ENCODE measurements around the gene GULP1.
"Not testable (repeated sequence)": the region's sequence is repeated elsewhere in the genome, so short reads cannot be mapped to it uniquely, and the experiment has no call there.

GULP1 gene

DNA sequence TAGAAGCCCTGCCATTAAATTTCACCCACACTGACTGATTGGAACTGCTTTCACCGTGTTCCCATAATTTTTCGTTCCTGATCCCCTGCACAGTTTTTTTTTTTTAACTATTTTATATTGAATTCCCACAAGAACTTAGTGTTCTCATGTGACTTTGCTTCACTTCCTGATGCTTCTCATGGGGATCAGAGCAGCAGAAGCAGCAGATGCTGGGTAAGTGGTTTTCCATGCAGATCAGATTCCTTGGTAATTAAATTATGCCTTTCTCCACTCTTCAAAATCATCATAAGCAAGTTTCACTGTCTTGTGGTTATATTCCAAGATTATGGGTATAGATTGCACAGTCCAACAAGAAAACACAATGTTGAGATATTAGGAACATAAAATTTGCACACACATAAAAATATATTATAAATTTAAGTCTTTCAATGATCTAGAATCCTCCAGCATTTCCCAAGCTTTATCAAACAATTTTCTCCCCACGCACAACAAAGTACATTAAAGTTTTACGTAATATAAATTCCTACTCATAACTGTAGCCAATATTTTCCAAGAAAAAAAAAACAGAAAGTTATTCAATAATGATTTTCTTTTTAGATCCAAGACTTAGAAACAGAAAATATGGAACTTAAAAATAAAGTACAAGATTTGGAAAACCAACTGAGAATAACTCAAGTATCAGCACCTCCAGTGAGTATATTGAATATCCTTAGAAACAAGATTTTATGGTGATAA is 277.9 kb downstream of the GULP1 start:
- no peak for DNase-seq

DNA sequence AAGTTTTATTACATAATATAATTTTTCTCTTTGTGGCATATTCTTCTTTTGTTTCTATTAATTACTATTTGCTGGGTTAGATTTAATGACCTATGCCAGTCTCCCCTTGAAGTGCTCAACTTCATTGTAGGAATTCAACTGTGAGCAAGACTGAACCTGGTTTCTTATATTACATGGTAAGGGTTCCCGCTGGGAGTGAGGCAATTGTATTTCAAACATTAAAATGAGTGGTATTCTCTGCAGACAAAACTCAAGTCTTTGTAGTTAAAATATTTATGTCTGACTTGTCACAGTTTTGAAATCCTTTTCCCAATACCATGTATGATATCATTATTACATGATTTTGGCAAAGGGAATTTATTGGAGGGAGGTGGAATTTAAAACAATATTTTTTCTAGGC is 278.7 kb downstream of the GULP1 start:
- DNase-seq: no peak

DNA sequence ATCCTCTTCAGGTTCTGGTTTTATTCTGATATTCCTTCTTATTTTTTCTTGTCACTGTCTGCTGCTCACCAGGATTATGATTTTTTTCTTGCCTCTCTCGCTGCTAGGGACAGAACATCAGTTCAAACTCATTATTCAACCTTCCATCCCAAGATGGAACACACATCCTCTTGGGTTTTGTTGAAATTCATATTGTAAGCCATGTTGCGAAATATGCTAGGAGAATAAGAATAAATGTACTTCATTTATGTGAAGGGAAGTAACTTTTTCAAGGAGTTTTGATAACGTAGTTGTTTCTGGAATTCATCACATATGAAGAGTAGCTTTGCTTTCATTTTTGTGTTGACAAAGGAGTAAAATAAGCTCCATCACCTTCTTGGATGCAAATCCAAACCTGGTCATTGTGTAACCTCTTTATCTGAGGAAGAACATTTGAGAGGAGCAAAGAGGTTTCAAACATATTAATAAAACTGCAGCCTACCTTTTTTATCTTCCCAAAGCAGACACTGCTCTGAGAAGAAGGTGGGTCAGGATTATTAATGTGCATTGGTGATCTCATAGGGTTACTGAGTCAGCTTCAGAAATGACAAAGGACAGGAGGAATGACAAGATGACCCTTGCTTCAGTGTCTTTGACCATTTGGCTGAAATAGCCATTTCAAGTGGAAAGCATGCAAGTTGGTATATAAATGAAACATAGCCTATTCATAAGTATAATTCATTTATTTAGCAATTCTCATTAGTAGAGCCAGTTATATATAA is 280.0 kb downstream of the GULP1 start:
- no peak for DNase-seq

DNA sequence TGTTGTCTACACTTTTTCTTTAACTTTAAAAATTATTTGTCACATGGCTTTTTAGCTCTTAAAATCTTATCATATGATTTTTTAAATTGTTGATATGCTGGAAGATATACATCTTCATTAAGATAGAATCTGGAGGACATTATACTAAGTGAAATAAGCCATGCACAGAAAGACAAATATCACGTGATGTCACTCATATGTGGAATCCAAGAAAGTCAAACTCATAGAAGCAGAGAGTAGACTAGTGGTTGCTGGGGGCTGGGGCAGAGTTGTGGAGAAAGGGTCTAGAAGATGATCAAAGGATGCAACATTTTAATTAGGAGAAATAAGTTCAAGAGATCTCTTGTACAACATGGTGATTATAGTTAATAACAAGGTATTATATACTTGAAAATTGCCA is 280.9 kb downstream of the GULP1 start:
- no peak for DNase-seq

DNA sequence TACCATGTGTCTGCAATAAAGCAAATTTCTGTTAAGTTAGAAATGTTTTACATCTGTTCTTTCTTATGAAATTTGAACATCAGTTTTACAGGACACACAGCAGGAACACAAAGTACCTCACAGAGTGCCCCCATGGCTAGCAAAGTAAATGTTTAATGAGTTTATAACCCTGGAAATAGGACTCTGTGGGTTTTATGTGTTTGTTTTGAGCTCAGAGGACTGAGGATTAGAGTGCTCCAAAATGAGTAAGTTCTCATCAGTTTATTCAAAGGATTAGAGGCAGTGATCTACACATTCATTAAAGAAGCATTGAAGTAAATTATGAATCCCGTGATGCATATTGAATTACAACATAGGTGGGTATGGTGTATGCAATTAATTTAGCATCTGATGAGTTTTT is 281.8 kb downstream of the GULP1 start:
- no peak for DNase-seq

GRCh38 chr2:188576006-188576405 is 284.3 kb downstream of the GULP1 start:
- no peak for DNase-seq

- no peak for DNase-seq
Measured at GRCh38 chr2:188576651-188577050, 285.0 kb downstream of the GULP1 start.

DNA sequence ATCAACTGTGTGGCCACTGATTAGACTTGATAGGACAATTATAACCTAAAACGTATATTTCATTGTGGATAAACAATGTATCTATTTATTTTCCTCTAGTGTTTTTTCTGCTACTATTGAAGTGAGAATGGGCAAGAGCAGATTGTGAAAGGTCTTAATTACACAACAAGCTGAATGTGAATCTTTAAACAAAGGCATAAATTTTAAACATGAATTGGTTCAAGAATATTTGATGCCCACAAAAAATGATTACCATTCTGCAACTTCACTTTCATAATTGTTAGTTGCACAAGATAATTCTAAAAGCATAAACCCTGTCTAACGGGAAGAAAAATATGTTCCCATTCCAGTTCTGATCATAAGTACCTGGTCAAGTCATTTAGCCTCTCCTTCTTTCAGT is 285.6 kb downstream of the GULP1 start:
- DNase-seq: no peak

- DNase-seq: no peak
Measured at GRCh38 chr2:188580738-188581137, 289.1 kb downstream of the GULP1 start.

GRCh38 chr2:188582211-188582610 is 290.5 kb downstream of the GULP1 start:
- DNase-seq: no peak

DNA sequence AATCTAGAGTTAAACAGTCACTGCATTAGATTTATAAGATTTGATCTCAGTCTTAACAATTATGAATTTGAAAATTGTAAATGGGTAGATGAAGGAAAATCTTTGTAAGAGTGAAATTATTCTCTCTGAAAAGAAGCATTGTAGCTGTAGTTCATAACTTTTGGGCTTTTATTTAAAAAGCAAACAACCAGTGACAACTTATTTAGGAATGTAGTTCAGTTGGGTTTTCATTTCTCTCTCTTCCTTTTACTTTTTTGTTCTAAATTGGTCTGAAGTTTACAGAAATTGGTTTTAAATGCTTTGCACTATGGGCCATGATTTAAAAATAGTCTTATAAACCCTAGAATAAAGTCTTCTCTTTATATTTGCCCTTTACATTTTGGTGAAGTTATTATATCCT is 296.6 kb downstream of the GULP1 start:
- DNase-seq: no peak

DNA sequence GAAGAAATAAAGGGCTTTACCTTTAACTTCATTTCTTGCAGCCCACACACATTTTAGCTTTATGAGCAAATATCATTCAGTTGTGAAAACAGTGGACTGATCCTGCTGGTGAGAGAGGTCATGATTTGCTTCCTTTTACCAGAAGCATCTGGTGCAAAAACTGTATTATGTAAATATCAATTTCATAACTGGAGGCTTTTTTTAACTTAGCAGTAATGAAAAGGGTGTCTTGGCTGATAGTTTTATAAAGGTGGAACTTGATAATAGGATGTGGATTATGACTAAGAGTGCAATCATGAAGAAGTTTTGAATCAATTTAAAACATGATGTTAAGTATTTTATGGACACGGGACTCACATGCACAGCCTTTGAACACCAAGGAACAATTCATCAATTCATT is 304.4 kb downstream of the GULP1 start:
- no peak for DNase-seq

GRCh38 chr2:188598551-188598950 is 306.9 kb downstream of the GULP1 start:
- DNase-seq: no peak

DNA sequence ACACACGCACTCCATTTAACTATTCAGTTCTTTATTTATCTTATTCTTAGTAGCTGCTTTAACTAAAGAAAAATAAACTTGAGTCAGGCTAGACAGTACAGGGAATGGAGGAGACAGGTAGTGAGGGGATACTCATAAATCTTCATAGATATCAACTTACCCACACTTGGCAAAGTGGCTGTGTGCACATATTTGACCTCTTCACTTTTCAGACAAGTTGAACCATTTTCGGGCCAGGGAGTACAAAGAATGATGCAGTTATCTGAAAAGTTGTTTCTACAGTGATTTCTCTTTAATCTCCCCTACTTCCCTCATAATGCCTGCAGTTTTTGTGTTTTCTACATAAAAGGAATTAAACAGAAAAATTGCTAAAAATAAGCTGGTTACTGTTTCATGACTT is 307.5 kb downstream of the GULP1 start:
- no peak for DNase-seq

DNA sequence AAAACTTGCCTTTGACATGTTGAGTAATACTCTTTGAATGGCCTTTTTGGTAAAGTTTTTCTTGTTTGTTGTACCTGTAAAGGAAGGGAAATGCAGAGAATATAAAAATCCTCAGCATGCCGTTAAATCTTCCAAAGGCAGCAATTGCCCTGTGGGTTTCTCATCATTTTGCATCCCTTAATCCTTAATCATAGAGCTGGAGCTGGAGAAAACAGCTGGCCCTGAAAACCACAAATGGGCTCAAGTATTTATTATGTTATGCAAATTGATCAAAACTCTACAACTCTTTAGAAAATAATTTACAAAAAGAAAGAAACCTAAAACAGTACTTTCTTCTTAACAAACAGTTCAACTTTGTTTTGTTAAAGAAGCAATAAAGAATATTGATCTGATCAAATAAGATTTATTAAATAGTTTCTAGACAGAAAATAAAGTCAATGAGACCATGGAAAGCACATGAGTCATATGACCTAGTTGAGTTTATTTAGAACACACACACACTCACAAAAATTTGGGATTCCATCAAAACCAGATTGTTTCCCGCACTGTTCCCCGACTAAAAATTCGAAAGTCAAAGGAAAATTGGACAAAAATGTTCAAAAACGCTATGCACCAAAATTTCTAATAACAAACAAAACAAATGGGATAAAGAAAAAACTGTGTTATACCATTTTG is 309.0 kb downstream of the GULP1 start:
- DNase-seq: no peak

DNA sequence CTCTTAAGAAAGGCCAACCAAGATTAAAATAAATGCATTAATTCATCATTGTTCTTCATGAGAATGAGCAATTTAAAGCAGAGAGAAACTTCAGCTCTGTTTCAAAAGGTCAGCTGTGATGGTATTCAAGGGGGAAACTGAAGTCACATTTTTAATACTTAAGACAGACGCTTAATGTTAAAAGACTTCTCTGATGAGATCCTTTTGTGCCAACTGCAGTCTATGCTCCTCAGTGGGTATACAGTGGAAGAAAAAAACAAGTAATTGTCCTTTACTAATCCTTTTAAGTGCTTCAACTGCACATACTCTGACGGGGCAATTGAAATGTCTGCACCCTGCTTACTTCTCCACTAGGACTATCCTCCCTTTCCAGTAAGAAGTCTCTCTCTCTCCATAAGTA is 309.7 kb downstream of the GULP1 start:
- no peak for DNase-seq

DNA sequence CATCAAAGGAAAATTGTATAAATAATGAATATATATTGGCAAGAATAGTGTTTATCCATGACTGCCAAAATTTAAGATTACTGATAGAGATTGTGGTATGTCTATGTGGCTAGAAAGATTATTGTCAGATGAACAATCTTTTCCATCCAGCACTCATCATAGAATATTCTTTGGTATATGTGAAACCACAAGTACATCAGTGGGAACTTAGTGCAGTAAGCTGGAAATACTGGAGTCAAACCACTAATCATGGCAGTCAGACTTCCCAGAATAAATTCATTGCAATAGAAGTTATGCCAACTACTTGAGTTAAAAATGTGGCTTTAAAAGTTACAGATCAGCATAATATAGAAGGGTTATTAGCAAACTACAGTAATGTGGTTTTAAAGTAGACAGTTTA is 310.3 kb downstream of the GULP1 start:
- no peak for DNase-seq

GRCh38 chr2:188604579-188604978 is 312.9 kb downstream of the GULP1 start:
- DNase-seq: no peak

- DNase-seq: not testable (repeated sequence)
Measured at GRCh38 chr2:188605609-188606584, 314.2 kb downstream of the GULP1 start.

DNA sequence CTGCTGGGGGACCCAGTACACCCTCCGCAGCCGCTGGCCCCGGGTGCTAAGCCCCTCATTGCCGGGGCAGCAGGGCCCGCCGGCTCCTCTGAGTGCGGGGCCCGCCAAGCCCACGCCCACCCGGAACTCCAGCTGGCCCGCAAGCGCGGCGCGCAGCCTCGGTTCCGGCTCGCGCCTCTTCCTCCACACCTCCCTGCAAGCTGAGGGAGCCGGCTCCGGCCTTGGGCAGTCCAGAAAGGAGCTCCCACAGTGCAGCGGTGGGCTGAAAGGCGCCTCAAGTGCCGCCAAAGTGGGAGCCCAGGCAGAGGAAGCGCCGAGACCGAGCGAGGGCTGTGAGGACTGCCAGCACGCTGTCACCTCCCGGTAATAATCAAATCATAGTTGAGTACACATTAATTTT is 314.9 kb downstream of the GULP1 start:
- not testable (repeated sequence) for DNase-seq

DNA sequence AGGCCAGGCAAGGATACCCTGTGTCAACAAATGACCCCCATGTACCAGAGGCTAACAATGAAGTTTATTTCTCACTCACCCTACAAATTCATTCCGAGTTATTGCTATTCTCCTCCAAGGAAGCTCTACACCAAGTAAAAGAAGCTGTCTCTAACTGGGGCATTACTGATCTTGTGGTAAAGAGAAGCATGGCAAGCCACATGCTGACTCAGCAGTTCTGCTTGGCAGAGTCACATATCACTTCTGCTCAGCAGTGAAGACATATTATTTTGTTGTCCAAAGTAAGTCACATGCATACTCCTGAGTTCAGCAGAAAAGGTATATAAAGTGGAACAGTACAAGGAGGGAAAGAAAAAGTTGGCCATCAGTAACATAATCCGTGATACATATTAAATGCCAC is 315.8 kb downstream of the GULP1 start:
- DNase-seq: no peak

DNA sequence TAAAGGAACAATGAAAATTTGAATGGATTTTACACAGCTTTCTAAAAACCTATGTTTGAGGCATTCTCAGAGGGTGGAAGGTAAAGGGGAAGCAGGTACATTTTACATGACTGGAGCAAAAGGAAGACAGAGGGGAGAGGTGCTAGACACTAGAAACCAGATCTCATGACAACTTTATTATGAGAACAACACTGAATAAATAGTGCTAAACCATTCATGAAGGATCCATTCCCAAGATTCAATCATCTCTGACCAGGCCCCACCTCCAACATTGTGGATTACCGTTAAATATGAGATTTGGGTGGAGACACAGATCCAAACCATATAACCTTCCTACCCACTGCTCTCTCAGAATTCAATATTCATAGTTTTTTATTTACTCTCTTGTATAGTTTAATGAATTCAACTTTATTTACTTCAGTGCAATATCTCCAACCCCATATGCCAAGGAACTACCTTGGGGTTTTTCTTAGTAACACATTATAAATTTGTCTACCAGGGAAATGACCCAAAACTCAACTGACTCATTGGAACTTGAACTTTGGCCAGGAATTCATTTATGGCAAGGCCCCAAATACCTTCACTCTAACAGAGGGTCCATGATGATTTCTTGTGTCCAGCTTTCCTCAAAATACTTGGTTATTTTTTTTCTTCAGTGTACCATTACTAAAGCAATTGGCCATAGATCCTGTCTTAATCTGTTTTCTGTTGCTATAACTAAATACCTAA is 317.8 kb downstream of the GULP1 start:
- no peak for DNase-seq

All from activated gamma-delta T cell (primary cell).